WTC11 (cell line): Measurements from ENCODE around the gene SSU72. TPM values are rescaled to one million over a fixed set of nuclear protein-coding genes. Genes with fewer than 3 reads are reported as not detected.

ENCODE experiments used
- ATAC-seq: fragments of 200-7000 bp; cut with Tn5 transposase; 2 replicates; pipeline ENCODE4 v1.10.0; 2021; ENCODE audit warnings: mild to moderate bottlenecking, moderate library complexity
- CTCF ChIA-PET: fragments of 300-600 bp; sonication (Branson Sonifier 250); formaldehyde crosslinking; loops from one replicate; lab custom pipeline; 2021; ENCODE audit warnings: antibody characterized with exemption; lab: Charles Lee
- POLR2A ChIA-PET: fragments of 350-600 bp; sonication (Branson Sonifier 250); formaldehyde crosslinking; loops from one replicate; lab custom pipeline; 2021; ENCODE audit warnings: antibody characterized with exemption; lab: Charles Lee
- DNase-seq: peaks from one replicate; pipeline ENCODE4 v3.0.0; 2021; ENCODE audit warnings: low spot score
- H3K27ac Mint-ChIP-seq: 2 replicates; pipeline ENCODE4 v1.8.0; 2021; ENCODE audit warnings: mixed read lengths
- H3K27me3 Mint-ChIP-seq: 2 replicates; pipeline ENCODE4 v1.8.0; 2021; ENCODE audit warnings: low read depth, mild to moderate bottlenecking, moderate library complexity, mixed read lengths
- H3K36me3 Mint-ChIP-seq: 2 replicates; pipeline ENCODE4 v1.8.0; 2021; ENCODE audit warnings: mixed read lengths
- H3K4me1 Mint-ChIP-seq: 2 replicates; pipeline ENCODE4 v1.8.0; 2022; ENCODE audit warnings: mixed read lengths
- H3K4me3 Mint-ChIP-seq: 2 replicates; pipeline ENCODE4 v1.8.0; 2021; ENCODE audit warnings: mild to moderate bottlenecking, moderate library complexity, mixed read lengths
- H3K9me3 Mint-ChIP-seq: 2 replicates; pipeline ENCODE4 v1.8.0; 2021; ENCODE audit warnings: mixed read lengths
- ATF2 ChIP-seq: sonication (generic); formaldehyde crosslinking; IDR thresholded peaks from 2 replicates; pipeline ENCODE4 v1.8.1; 2022; ENCODE audit warnings: low read depth, missing genetic modification reagents, borderline replicate concordance
- ATF3 ChIP-seq: sonication (generic); formaldehyde crosslinking; conservative IDR thresholded peaks from 2 replicates; pipeline ENCODE4 v1.8.1; 2022; ENCODE audit warnings: mild to moderate bottlenecking, missing genetic modification reagents
- CBFB ChIP-seq: sonication (generic); formaldehyde crosslinking; IDR thresholded peaks from 2 replicates; pipeline ENCODE4 v1.8.1; 2022; ENCODE audit warnings: mild to moderate bottlenecking, low read depth, missing genetic modification reagents
- IRF1 ChIP-seq: sonication (generic); formaldehyde crosslinking; IDR thresholded peaks from 2 replicates; pipeline ENCODE4 v1.8.0; 2023; ENCODE audit warnings: missing genetic modification reagents
- MXD4 ChIP-seq: fragments of 250-450 bp; sonication (Bioruptor Pico); IDR thresholded peaks from 2 replicates; pipeline ENCODE4 v1.8.0; 2021; ENCODE audit warnings: mild to moderate bottlenecking, moderate library complexity, borderline replicate concordance
- NFATC4 ChIP-seq: fragments of 250-450 bp; sonication (Bioruptor Pico); IDR thresholded peaks from 2 replicates; pipeline ENCODE4 v1.9.0; 2021; ENCODE audit warnings: mild to moderate bottlenecking
- NFE2L1 ChIP-seq: sonication (generic); formaldehyde crosslinking; IDR thresholded peaks from 2 replicates; pipeline ENCODE4 v1.8.1; 2023; ENCODE audit warnings: missing genetic modification reagents
- NR2C2 ChIP-seq: sonication (generic); formaldehyde crosslinking; IDR thresholded peaks from 2 replicates; pipeline ENCODE4 v1.8.0; 2022; ENCODE audit warnings: mild to moderate bottlenecking, missing genetic modification reagents
- PREB ChIP-seq: sonication (generic); formaldehyde crosslinking; IDR thresholded peaks from 2 replicates; pipeline ENCODE4 v1.8.1; 2022; ENCODE audit warnings: mild to moderate bottlenecking, missing genetic modification reagents, moderate library complexity, borderline replicate concordance
- RELA ChIP-seq: sonication (generic); formaldehyde crosslinking; IDR thresholded peaks from 2 replicates; pipeline ENCODE4 v1.8.1; 2022; ENCODE audit warnings: missing genetic modification reagents, mild to moderate bottlenecking, borderline replicate concordance
- SMAD4 ChIP-seq: sonication (generic); formaldehyde crosslinking; IDR thresholded peaks from 2 replicates; pipeline ENCODE4 v1.8.0; 2022; ENCODE audit warnings: mild to moderate bottlenecking, missing genetic modification reagents
- SP1 ChIP-seq: sonication (generic); formaldehyde crosslinking; conservative IDR thresholded peaks from 2 replicates; pipeline ENCODE4 v1.8.1; 2022; ENCODE audit warnings: missing genetic modification reagents
- ZNF138 ChIP-seq: sonication (generic); formaldehyde crosslinking; conservative IDR thresholded peaks from 2 replicates; pipeline ENCODE4 v1.8.1; 2022; ENCODE audit warnings: mild to moderate bottlenecking, moderate library complexity, missing genetic modification reagents
- ZNF232 ChIP-seq: sonication (generic); formaldehyde crosslinking; IDR thresholded peaks from 2 replicates; pipeline ENCODE4 v1.8.0; 2022; ENCODE audit warnings: mild to moderate bottlenecking, missing genetic modification reagents
- ZNF416 ChIP-seq: fragments of 250-450 bp; sonication (Bioruptor Pico); IDR thresholded peaks from 2 replicates; pipeline ENCODE4 v1.9.0; 2021; ENCODE audit warnings: mild to moderate bottlenecking, inconsistent platforms
- ZNF423 ChIP-seq: fragments of 250-450 bp; sonication (Bioruptor Pico); IDR thresholded peaks from 2 replicates; pipeline ENCODE4 v2.1.2; 2022; ENCODE audit warnings: mild to moderate bottlenecking, moderate library complexity
- total RNA-seq: library from RNA; stranded (reverse); gene quantifications from 3 replicates; pipeline ENCODE4 v1.2.3, GENCODE V29; 2021
- TF ChIP-seq, protein P1 (sequence below): sonication (generic); formaldehyde crosslinking; IDR thresholded peaks from 2 replicates; pipeline ENCODE4 v1.8.0; 2022; ENCODE audit warnings: missing genetic modification reagents
- TF ChIP-seq, protein P2 (sequence below): sonication (generic); formaldehyde crosslinking; IDR thresholded peaks from 2 replicates; pipeline ENCODE4 v1.8.1; 2023; ENCODE audit warnings: mild to moderate bottlenecking, missing genetic modification reagents
- TF ChIP-seq, protein P3 (sequence below): sonication (generic); formaldehyde crosslinking; IDR thresholded peaks from 2 replicates; pipeline ENCODE4 v1.8.1; 2022; ENCODE audit warnings: missing genetic modification reagents, borderline replicate concordance
- TF ChIP-seq, protein P4 (sequence below): sonication (generic); formaldehyde crosslinking; IDR thresholded peaks from 2 replicates; pipeline ENCODE4 v1.8.1; 2022; ENCODE audit warnings: low read depth, mild to moderate bottlenecking, moderate library complexity, missing genetic modification reagents, borderline replicate concordance

Gene SSU72
- total RNA-seq, 1 experiment from 2014 or later: 158 TPM

GRCh38 chr1:1567891-1568291 is 6.8 kb downstream of the SSU72 start:
- DNase-seq (no peak), ATAC-seq (no peak)
- POLR2A ChIA-PET: no interaction called here
- CTCF ChIA-PET: interaction anchor here (0.7 kb wide), 1 partner anchor 14 kb away, joined by 4 read pairs; no protein-coding TSS in a partner anchor
- Mint-ChIP-seq H3K36me3 (peaks cover 32% of the 10 kb centered on the region), H3K4me3 (no peak overlapping the region), H3K27me3 (no peaks in the 10 kb centered on the region), H3K4me1 (no peaks in the 10 kb centered on the region)
- TF ChIP-seq CBFB (CRISPR knock-in tag) (no peak), MXD4 (CRISPR knock-in tag) (no peak), RELA (CRISPR knock-in tag) (no peak), ZNF232 (CRISPR knock-in tag) (no peak), ZNF138 (CRISPR knock-in tag) (no peak), ZNF423 (CRISPR knock-in tag) (no peak), NR2C2 (CRISPR knock-in tag) (no peak), ATF2 (no peak), IRF1 (CRISPR knock-in tag) (no peak), NFATC4 (CRISPR knock-in tag) (no peak), SP1 (CRISPR knock-in tag) (no peak), NFE2L1 (CRISPR knock-in tag) (no peak), ZNF416 (CRISPR knock-in tag) (no peak), ATF3 (CRISPR knock-in tag) (no peak), PREB (CRISPR knock-in tag) (no peak), SMAD4 (no peak)
- TF ChIP-seq, protein P1, sequence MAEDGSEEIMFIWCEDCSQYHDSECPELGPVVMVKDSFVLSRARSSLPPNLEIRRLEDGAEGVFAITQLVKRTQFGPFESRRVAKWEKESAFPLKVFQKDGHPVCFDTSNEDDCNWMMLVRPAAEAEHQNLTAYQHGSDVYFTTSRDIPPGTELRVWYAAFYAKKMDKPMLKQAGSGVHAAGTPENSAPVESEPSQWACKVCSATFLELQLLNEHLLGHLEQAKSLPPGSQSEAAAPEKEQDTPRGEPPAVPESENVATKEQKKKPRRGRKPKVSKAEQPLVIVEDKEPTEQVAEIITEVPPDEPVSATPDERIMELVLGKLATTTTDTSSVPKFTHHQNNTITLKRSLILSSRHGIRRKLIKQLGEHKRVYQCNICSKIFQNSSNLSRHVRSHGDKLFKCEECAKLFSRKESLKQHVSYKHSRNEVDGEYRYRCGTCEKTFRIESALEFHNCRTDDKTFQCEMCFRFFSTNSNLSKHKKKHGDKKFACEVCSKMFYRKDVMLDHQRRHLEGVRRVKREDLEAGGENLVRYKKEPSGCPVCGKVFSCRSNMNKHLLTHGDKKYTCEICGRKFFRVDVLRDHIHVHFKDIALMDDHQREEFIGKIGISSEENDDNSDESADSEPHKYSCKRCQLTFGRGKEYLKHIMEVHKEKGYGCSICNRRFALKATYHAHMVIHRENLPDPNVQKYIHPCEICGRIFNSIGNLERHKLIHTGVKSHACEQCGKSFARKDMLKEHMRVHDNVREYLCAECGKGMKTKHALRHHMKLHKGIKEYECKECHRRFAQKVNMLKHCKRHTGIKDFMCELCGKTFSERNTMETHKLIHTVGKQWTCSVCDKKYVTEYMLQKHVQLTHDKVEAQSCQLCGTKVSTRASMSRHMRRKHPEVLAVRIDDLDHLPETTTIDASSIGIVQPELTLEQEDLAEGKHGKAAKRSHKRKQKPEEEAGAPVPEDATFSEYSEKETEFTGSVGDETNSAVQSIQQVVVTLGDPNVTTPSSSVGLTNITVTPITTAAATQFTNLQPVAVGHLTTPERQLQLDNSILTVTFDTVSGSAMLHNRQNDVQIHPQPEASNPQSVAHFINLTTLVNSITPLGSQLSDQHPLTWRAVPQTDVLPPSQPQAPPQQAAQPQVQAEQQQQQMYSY (CRISPR knock-in tag): no peak
- TF ChIP-seq, protein P2, sequence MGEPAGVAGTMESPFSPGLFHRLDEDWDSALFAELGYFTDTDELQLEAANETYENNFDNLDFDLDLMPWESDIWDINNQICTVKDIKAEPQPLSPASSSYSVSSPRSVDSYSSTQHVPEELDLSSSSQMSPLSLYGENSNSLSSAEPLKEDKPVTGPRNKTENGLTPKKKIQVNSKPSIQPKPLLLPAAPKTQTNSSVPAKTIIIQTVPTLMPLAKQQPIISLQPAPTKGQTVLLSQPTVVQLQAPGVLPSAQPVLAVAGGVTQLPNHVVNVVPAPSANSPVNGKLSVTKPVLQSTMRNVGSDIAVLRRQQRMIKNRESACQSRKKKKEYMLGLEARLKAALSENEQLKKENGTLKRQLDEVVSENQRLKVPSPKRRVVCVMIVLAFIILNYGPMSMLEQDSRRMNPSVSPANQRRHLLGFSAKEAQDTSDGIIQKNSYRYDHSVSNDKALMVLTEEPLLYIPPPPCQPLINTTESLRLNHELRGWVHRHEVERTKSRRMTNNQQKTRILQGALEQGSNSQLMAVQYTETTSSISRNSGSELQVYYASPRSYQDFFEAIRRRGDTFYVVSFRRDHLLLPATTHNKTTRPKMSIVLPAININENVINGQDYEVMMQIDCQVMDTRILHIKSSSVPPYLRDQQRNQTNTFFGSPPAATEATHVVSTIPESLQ (CRISPR knock-in tag): no peak
- TF ChIP-seq, protein P3, sequence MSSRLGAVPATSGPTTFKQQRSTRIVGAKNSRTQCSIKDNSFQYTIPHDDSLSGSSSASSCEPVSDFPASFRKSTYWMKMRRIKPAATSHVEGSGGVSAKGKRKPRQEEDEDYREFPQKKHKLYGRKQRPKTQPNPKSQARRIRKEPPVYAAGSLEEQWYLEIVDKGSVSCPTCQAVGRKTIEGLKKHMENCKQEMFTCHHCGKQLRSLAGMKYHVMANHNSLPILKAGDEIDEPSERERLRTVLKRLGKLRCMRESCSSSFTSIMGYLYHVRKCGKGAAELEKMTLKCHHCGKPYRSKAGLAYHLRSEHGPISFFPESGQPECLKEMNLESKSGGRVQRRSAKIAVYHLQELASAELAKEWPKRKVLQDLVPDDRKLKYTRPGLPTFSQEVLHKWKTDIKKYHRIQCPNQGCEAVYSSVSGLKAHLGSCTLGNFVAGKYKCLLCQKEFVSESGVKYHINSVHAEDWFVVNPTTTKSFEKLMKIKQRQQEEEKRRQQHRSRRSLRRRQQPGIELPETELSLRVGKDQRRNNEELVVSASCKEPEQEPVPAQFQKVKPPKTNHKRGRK (CRISPR knock-in tag): no peak
- TF ChIP-seq, protein P4, sequence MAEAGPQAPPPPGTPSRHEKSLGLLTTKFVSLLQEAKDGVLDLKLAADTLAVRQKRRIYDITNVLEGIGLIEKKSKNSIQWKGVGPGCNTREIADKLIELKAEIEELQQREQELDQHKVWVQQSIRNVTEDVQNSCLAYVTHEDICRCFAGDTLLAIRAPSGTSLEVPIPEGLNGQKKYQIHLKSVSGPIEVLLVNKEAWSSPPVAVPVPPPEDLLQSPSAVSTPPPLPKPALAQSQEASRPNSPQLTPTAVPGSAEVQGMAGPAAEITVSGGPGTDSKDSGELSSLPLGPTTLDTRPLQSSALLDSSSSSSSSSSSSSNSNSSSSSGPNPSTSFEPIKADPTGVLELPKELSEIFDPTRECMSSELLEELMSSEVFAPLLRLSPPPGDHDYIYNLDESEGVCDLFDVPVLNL (CRISPR knock-in tag): no peak
- TF ChIP-seq, all 79 proteins: peak for 0
- Mint-ChIP-seq H3K9me3 (no peaks in the 10 kb centered on the region), H3K27ac (peak overlapping the region; percentile 91)
